Stimulated activated CD4-positive, alpha-beta T cell treated with anti-CD3 and anti-CD28 coated beads, Interleukin-1b, Interleukin-23, amount 100 ng/mL, for 1 hour (primary cell): Measurements from ENCODE around the gene BACE1-AS.
"Not testable (repeated sequence)": the region's sequence is repeated elsewhere in the genome, so short reads cannot be mapped to it uniquely, and the experiment has no call there.

Experiments
- DNase-seq, 2 donors: peaks; one replicate each; pipeline ENCODE4 v3.0.0-alpha.2; 2020; ENCODE audit warnings: low read depth in 2 of 2

The BACE1-AS gene

DNA sequence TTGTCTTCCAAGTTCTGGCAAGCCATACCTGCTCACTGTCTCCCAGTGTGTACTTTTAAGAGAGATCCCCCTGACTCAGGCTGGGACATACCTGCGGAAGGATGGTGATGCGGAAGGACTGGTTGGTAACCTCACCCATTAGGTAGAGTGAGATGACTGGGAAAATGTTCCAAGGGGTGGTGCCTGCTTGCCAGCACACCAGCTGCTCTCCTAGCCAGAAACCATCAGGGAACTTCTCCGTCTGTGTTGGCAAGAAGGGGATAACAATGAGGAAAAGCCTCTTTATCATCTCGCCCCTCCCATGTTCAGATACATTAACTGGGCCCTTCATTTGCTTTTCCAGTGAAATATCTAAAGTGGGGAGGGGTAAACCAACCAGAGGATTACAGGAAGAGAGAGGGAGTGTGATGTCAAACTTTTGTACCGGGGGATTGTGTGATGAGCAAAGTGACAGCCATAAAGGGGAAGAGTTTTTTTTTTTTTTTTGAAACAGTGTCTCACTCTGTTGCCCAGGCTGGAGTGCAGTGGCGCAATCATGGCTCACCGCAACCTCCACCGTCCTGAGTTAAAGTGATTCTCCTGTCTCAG lies at the start of gene BACE1-AS:
TSS of gene BACE1-AS (plus strand) at position 538 of the 588 bp plus-strand sequence.
- no peak for DNase-seq

DNA sequence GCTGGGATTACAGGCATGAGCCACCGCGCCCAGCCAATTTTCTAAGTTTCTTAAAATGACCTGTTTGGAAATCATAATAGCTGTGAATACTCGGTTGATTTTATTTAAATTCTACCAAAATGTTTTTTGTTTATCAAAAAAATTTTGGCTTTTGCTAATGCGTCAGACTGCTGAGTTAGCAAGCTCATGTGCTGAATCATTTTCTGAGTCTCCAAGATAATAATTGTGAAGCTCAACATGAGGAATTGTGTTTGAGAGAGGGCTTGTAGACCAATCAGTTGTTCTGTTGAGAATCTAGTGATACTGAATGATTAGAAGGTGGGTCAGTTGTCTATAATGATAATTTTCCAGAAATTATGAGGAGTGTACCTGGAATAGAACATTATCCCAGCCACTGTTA lies 42.8 kb upstream of the BACE1-AS start:
- no peak for DNase-seq

DNA sequence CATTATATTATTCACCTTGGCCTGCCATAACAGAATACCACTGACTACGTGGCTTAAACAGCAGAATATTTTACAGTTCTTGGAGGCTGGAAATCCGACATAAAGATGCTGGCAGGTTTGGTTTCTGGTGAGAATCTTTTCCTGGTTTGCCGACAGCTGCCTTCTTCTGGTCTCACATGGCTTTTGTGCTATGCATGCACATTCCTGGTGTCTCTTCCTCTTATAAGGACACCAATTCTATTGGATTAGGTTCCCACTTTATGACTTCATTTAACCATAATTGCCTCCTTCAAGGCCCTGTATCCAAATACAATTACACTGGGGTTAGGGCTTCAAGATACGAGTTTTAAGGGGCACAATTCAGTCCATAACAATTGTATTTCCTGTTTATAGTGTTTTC lies 41.6 kb upstream of the BACE1-AS start:
- no peak for DNase-seq

DNA sequence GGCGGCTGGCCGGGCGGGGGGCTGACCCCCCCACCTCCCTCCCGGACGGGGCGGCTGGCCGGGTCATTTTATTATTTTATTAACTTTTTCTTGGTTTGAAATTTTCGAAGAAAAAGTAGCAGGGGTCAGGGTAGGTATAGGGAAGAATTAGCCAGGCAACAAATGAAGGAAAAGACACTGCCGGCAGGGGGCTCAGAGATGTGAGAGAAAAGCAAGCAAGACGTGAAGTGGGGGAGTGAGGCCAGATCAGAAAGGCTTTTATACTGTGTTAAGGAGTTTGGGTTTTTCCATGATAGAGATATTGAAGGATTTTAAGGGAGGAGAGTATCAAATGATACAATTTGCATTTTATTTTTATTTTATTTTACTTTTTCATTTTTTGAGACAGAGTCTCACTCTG lies 39.6 kb upstream of the BACE1-AS start:
- no peak for DNase-seq

DNA sequence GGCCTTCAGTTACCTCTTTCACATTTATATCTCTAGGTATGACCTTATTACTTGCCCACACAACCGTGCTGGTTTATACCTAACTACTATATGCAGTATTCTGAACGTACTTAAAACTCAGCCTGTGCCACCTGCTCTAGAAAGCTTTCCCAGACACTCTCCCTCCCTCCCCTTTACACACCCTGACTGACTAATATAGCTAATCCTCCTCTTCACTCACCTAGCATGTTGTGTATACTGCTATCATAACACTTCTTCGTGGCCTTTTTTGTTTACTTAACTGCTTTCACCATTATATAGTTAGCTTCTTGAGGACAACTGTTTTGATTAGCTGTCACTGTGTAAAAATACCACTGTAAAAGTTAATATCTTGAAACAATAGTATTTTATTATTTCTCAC lies 35.2 kb upstream of the BACE1-AS start:
- no peak for DNase-seq

DNA sequence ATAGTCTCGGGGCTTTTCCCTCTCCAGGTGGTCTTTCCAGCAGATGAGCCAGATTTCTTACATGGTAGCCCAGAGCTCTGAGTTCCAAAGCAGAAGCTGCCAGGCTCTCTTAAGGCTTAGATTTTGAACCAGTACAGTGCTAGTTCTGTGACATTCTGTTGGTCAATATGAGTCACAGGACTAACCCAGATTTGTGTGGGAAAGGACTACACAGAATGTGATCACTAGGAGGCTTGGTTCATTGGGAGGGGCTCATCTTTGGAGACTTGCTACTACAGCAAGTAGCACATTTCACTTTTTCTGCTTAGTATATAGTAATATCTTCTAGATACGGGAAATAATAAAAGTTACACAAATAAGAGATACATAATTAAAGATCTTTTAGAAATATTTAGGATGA lies 34.6 kb upstream of the BACE1-AS start:
- DNase-seq = no peak

DNA sequence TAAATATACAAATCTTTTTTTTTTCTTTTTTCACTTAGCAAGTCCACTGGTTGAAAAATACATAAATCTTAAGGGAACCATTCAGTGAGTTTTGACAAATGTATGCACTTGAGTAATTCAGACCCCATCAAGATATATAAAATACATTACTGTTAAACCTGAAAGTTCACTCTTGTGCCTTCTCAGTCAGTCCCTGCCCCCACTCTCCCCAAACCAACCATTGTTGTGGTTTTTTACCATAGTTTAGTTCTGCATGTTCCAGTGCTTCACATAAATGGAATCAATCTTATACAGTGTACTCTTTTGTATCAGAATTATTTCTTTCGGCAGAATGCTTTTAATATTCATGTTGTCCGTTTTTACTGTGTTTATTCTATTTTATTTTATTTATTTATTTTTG lies 32.6 kb upstream of the BACE1-AS start:
- DNase-seq = no peak

DNA sequence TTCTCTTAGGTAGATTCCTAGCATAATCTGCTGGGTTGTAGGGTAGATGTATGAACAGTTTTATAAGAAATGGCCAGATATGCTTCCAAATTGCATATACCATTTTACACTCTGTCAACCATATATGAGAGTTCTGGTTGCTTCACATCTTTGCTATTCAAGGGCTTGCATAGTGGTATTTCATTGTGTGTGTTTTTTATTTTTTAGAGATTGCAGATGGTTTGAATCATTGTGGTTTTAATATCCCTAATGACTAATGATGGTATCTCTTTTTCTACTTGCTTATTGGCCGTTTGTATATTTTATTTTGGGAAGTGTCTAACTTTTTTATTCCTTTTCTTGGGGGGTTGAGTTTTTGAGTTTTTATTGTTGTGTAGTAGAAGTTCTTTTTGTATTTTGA lies 31.7 kb upstream of the BACE1-AS start:
- no peak for DNase-seq

DNA sequence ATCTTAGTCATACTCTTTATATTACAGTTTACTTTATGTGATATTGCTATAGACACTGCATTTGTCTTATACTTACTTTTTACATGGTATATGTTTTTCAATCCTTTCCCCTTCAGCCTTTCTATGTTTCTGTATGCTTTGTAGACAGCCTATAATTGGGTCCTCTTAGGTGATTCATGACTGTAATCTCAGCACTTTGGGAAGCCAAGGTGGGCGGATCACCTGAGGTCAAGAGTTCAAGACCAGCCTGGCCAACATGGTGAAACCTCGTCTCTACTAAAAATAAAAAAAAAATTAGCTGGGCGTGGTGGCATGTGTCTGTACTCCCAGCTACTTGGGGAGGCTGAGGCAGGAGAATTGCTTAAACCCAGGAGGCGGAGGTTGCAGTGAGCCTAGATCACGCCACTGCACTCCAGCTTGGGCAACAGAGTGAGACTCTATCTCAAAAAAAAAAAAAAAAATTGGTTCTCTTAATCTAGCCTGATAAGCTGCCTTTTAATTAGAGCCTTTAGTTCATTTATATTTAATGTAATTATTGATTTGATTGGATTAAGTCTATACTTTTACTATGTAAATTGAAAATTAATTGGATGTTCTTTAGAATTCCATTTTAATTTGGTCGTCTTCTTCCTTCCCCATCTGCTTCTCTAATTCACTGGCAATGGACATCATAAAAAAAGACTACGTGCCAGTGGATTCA lies 26.4 kb upstream of the BACE1-AS start:
- not testable (repeated sequence) for DNase-seq

DNA sequence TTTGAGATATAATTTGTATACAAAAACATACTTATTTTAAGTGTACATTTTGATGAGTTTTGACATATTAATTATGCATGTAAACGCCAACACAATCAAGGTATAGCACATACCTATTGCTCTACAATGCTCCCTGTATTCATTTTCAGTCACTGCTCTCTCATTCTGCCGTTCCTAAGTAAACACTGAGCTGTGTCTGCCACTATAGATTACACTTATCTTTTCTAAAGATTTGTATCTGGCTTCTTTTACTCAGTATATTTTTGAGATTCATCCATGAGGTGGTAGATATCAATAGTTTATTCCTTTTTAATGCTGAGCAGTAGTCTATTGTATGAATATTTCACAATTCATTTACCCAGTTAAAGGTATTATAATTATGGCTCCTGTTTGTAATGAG lies 25.4 kb upstream of the BACE1-AS start:
- DNase-seq = no peak

DNA sequence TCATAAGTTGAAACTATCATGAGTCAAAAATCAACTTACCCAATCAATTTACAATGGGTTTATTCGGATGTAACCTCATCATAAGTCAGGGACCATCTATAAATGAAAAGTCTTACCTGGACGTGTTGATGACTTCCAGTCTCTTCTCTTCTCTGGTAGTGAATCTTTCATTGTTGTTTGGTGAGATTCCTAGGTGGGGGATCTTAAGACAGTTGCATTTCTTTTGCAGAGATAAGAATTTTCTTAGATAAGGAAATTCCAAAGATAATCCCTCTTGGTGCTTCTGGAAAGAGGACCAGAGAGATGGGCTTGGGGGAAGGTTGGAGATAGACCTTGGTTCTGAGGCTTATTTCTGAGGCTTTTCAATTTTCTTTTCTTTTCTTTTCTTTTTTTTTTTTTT lies 21.3 kb upstream of the BACE1-AS start:
- DNase-seq = no peak

DNA sequence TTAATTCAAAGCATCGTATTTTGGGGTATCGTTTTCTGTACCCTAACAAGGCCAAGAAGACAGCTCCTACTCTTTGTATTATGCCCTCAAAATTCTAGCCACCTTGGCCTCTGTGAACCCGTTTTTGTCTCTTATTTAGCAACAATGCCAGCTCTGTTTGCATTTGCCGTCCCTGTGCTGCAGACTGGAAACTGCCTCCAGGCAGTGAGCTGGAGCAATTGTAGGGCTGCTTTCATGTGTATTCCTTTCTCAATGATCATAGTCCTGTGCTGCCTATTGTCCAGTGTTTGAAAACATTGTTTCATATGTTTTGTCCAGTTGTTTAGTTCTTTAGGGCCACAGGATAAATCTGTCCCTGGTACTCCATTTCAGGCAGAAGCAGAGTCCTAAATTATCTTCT lies 19.9 kb upstream of the BACE1-AS start:
- no peak for DNase-seq

DNA sequence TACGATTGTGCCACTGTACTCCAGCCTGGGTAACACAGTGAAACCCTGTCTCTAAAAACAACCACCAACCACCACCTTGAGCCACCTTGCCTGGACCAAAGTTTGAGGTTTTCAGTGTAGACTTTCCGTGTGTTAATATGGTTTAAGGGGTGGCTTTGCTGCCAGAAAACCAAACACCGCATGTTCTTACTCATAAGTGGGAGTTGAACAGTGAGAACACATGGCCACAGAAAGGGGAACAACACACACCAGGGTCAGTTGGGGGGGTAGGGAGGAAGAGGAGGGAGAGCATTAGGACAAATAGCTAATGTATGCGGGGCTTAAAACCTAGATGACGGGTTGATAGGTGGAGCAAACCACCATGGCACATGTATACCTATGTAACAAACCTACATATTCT lies 19.0 kb upstream of the BACE1-AS start:
- DNase-seq = not testable (repeated sequence)

DNA sequence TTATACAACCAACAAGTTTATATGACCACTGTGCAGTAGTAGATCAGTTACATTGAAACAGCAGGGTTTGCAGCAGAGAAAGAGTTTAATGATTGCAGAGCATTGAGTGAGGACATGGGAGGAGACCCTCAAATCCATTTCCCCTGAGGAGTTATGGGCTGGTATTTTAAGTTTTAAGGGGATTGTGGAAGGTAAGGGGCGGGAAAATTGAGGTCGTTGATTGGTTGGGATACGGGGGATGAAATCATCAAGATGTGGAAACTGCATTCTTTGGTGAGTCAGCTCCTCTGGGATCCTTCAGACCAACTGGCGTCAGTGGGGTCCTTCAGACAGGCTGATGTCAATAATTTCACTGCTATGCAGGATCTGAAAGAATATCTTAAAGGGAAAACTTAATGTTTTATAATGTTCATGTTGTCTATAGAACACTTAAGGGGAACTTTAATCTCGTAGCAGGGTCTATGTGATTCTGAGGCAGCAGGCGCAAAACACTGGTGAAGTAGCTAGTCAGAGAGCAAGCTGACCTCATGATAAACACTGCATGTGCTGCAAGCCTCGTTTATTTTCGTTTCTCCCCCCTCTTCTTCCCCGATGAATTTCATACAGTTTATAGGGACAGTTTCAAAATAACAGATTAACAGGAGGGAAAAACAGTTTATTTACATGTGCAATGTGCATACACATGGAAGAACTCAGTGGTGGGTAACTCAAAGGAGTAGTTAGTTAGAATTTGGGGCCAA lies 17.4 kb upstream of the BACE1-AS start:
- no peak for DNase-seq

DNA sequence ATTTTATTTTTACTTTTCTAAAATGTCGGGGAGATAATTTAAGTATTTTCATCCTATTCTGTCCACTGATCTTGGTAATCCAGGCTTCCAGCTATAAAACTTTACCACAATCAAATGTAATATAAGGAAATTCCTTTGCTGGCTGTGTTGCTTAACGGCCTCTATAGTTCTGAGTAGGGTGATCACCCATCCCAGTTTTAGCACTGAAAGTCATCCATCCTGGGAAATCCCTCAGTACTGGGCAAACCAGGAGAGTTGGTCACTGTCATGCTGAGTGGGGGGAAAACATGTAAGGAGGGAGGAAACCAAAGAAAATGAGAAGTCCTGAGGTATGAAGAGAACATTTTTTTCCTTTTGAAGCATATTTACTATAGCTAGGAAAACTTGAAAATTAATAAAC lies 12.8 kb upstream of the BACE1-AS start:
- DNase-seq = no peak

DNA sequence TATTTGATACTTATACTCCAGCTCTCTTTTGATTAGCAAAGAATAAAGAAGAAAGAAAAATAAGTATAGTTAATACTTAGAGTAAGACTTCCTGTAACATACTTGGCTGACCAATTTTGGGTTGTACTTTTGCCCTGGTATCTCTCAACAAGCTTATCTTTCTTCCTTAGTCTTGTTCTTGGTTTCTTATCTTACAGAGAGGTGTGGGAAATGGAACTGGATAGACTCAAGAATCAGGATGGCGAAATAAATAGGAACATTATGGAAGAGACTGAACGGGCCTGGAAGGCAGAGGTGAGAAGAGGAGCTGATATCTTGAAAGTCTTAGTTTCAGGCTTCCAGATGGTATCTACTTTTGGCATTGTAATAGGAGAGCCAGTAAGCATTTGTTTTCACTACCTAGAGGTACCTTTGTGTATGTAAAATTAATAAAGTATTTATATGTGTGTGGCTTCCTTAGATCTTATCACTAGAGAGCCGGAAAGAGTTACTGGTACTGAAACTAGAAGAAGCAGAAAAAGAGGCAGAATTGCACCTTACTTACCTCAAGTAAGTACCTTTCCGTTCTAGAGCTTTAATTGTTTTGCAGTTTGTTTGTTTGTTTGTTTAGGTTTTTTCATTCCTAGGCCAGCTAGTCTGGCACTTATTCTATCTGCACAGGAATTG lies 11.3 kb upstream of the BACE1-AS start:
- no peak for DNase-seq

DNA sequence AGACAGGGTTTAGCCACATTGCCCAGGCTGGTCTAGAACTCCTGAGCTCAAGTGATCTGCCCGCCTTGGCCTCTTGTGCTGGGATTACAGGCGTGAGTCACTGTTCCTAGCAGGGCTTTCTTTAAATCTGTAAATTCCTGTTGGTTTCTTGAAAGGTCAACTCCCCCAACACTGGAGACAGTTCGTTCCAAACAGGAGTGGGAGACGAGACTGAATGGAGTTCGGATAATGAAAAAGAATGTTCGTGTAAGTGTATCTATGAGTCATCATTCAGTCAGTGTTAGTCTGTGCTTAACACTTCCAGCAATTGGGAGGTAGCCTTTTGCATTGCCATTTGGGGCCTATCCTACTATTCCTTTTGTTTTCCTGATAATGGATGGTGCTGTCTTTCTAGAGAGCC lies 10.0 kb upstream of the BACE1-AS start:
- DNase-seq = no peak

DNA sequence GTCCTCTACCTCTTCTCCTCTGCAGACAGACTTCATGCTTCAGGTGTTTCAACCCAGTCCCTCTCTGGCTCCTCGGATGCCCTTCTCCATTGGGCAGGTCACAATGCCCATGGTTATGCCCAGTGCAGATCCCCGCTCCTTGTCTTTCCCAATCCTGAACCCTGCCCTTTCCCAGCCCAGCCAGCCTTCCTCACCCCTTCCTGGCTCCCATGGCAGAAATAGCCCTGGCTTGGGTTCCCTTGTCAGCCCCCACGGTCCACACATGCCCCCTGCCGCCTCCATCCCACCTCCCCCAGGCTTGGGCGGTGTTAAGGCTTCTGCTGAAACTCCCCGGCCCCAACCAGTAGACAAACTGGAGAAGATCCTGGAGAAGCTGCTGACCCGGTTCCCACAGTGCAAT lies 9.3 kb upstream of the BACE1-AS start:
- no peak for DNase-seq

DNA sequence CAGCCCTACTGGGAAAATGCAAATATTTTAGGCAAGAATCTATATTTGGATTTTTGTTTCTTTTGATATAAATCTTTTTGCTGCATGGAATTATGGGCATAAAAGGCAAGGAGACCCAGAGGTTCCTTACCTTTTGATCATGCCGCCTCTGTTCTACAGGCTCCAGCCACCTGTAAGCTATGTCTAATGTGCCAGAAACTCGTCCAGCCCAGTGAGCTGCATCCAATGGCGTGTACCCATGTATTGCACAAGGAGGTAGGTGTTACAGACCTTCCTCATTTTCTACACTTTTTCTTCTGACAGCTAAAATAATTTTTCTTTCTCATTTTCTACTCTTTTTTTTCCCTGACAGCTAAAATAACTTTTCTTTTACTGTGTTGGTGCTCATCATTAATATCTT lies 8.2 kb upstream of the BACE1-AS start:
- no peak for DNase-seq

DNA sequence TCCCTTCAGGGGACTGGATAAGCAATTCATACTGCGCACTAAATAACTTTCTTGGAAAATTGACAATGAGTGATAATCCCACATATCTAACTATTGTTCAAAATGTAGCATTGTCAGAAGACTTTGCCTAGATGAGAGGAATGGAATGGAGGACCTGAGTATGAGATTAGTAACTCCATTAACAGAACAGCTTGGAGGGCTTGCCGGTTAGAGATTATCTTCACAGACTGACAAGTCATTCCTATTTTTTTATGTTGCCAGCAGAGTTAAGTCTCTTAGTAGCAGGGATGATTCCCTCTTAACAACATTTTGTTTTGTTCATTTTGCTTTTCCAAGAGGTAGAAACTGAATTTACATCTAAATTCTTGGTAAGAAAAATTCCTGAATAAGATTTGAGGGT lies 7.1 kb upstream of the BACE1-AS start:
- no peak for DNase-seq

DNA sequence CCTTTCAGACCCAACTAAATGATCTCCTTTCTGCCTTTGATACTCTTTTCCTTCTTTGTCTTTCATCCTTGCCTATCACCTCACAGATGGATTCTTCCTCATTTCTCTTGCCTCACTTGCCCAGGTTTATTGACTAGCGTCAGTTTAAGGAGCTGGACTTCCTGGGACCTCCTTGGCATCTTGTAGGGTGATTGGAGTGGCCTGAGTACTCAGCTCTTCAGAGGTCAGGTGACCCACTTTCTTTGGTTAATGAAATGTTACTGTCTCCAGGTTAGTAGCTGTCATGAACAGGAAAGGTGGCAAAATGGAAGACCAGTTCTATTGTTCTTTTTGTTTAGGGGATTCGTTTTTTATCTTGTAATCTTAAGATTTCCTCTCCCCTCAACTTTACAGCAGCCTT lies 4.6 kb upstream of the BACE1-AS start:
- no peak for DNase-seq

DNA sequence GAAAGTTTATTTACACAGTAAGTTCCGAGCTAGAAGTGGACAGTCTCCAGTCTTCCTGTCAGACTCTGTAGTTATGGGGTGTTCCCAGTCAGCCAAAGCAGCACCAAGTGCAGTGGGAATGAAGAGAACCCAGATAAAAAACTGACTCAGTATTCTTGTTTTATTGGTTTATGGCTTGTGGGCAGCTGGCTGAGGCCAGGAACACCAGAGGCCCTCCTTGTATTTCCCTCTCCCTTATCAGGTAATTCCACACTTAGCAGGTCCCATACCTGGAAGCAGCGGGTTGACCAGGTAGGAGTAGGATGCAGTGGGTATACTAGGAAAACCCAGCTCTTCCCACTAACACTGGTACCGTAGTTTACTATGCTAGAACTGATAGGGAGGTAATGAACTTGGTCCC lies 3.5 kb upstream of the BACE1-AS start:
- no peak for DNase-seq

DNA sequence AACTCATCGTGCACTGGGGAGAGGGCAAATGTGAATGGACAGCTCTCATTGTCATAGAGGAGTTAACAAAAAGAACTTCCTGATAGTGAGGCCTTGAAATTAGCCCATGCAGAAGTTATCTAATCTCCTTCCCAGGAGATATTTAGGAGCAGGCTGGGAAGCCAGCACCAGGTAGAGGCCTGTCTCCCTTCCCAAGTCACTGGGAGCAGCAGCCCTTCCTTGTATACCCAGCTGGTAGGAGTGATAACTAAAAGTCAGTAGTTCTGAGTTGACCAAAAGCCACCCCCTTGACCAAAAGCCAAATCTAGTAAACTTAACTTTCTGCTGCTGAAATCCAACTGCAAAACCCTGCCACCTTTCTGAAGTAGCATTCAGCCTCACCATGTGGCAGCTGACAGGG lies 1.4 kb upstream of the BACE1-AS start:
- no peak for DNase-seq
